ENCODE data around the gene PTGES. TPM values are rescaled to one million over a fixed set of nuclear protein-coding genes. Genes with fewer than 3 reads are reported as not detected.

PTGES gene
- total and polyA plus RNA-seq, 9 of the 15 experiments (the other 6 are each of a cell fraction or from before 2014, with no cell fraction given) = 0.13 TPM; not detected in 8

DNA sequence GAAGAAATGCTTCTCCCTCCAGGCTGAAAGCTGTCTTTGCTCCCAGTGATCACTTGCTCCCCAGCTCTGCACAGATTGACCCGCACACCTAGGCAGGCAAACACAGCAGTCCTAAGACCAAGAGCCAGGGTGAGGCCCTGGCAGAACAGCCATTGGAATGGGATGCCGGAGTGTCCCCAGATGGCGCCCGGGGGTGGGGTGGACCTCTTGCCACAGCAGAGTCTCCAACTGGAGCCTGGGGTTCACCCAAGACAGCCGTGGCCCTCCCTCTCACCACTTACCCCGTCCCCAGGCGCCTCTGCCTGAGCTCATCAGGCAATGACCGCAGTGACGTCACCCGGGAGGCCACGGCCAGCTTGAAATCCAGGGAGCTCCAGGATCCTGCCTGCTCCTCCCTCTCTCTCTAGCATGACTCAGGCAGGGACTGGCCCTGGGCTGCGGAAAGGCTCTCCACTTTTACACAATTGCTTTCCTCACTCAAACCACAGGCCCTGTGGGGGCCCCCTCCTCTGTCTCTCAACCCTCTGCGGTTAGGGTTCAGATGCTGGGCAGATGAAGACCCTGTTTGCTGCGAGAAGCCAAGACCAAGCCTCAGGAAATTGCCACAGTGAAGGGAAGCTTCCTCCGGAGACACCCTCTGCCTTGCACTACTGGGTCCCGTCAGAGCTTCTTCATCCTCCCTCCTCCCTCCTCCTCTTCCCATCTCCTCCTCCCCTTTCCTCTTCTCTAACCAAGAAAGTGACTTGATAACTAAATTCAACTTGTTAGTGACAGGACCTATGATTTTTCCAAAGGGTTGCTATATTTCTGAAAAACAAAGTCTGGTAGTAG, 24.3 kb upstream of the PTGES start (continued):
- TF ChIP-seq, protein P1, sequence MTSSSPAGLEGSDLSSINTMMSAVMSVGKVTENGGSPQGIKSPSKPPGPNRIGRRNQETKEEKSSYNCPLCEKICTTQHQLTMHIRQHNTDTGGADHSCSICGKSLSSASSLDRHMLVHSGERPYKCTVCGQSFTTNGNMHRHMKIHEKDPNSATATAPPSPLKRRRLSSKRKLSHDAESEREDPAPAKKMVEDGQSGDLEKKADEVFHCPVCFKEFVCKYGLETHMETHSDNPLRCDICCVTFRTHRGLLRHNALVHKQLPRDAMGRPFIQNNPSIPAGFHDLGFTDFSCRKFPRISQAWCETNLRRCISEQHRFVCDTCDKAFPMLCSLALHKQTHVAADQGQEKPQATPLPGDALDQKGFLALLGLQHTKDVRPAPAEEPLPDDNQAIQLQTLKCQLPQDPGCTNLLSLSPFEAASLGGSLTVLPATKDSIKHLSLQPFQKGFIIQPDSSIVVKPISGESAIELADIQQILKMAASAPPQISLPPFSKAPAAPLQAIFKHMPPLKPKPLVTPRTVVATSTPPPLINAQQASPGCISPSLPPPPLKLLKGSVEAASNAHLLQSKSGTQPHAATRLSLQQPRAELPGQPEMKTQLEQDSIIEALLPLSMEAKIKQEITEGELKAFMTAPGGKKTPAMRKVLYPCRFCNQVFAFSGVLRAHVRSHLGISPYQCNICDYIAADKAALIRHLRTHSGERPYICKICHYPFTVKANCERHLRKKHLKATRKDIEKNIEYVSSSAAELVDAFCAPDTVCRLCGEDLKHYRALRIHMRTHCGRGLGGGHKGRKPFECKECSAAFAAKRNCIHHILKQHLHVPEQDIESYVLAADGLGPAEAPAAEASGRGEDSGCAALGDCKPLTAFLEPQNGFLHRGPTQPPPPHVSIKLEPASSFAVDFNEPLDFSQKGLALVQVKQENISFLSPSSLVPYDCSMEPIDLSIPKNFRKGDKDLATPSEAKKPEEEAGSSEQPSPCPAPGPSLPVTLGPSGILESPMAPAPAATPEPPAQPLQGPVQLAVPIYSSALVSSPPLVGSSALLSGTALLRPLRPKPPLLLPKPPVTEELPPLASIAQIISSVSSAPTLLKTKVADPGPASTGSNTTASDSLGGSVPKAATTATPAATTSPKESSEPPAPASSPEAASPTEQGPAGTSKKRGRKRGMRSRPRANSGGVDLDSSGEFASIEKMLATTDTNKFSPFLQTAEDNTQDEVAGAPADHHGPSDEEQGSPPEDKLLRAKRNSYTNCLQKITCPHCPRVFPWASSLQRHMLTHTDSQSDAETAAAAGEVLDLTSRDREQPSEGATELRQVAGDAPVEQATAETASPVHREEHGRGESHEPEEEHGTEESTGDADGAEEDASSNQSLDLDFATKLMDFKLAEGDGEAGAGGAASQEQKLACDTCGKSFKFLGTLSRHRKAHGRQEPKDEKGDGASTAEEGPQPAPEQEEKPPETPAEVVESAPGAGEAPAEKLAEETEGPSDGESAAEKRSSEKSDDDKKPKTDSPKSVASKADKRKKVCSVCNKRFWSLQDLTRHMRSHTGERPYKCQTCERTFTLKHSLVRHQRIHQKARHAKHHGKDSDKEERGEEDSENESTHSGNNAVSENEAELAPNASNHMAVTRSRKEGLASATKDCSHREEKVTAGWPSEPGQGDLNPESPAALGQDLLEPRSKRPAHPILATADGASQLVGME (CRISPR knock-in tag; IDR thresholded peaks at IDR 0.05) = peak; percentile 89
- TF ChIP-seq ZNF668 (CRISPR knock-in tag; IDR thresholded peaks at IDR 0.05) (no peak), ZNF75A (CRISPR knock-in tag; IDR thresholded peaks at IDR 0.05) (no peak), ZFP1 (CRISPR knock-in tag; IDR thresholded peaks at IDR 0.05) (no peak), SMARCA4 (IDR thresholded peaks at IDR 0.05) (peak; percentile 91), BACH1 (tag; IDR thresholded peaks at IDR 0.05) (peak; percentile 91; the same call in 1 of the 2 replicates), GATA2 (CRISPR knock-in tag; IDR thresholded peaks at IDR 0.05) (no peak), ARNT (IDR thresholded peaks at IDR 0.05) (peak in 1 of 2 experiments; percentile 63; a peak in 1 of 4 replicates), ZNF165 (CRISPR knock-in tag; IDR thresholded peaks at IDR 0.05; ENCODE audit: borderline replicate concordance) (peak; percentile 98), NFIC (IDR thresholded peaks at IDR 0.05) (no peak; the same call in 1 of the 2 replicates), SRF (CRISPR knock-in tag; IDR thresholded peaks at IDR 0.05) (no peak), RFX7 (CRISPR knock-in tag; IDR thresholded peaks at IDR 0.05) (no peak), SRSF9 (IDR thresholded peaks at IDR 0.05; ENCODE audit: borderline replicate concordance, low read depth, low read length) (no peak), ZBTB2 (IDR thresholded peaks at IDR 0.05) (no peak), CHD4 (IDR thresholded peaks at IDR 0.05; ENCODE audit: insufficient read depth, insufficient replicate concordance, low read depth, low read length, poor library complexity, severe bottlenecking) (peak; percentile 31), SAFB2 (IDR thresholded peaks at IDR 0.05; ENCODE audit: borderline replicate concordance, low read depth, low read length, severe bottlenecking) (no peak), ZNF551 (CRISPR knock-in tag; IDR thresholded peaks at IDR 0.05) (no peak)
- TF ChIP-seq, protein P2, sequence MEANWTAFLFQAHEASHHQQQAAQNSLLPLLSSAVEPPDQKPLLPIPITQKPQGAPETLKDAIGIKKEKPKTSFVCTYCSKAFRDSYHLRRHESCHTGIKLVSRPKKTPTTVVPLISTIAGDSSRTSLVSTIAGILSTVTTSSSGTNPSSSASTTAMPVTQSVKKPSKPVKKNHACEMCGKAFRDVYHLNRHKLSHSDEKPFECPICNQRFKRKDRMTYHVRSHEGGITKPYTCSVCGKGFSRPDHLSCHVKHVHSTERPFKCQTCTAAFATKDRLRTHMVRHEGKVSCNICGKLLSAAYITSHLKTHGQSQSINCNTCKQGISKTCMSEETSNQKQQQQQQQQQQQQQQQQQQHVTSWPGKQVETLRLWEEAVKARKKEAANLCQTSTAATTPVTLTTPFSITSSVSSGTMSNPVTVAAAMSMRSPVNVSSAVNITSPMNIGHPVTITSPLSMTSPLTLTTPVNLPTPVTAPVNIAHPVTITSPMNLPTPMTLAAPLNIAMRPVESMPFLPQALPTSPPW (CRISPR knock-in tag; IDR thresholded peaks at IDR 0.05) = peak; percentile 99
